Measurements from ENCODE around the gene DPYD. TPM values are rescaled to one million over a fixed set of nuclear protein-coding genes. Genes with fewer than 3 reads are reported as not detected.

The DPYD gene
- polyA plus RNA-seq, 3 donors = 4.2 to 23.5 (median 17.1) TPM

DNA sequence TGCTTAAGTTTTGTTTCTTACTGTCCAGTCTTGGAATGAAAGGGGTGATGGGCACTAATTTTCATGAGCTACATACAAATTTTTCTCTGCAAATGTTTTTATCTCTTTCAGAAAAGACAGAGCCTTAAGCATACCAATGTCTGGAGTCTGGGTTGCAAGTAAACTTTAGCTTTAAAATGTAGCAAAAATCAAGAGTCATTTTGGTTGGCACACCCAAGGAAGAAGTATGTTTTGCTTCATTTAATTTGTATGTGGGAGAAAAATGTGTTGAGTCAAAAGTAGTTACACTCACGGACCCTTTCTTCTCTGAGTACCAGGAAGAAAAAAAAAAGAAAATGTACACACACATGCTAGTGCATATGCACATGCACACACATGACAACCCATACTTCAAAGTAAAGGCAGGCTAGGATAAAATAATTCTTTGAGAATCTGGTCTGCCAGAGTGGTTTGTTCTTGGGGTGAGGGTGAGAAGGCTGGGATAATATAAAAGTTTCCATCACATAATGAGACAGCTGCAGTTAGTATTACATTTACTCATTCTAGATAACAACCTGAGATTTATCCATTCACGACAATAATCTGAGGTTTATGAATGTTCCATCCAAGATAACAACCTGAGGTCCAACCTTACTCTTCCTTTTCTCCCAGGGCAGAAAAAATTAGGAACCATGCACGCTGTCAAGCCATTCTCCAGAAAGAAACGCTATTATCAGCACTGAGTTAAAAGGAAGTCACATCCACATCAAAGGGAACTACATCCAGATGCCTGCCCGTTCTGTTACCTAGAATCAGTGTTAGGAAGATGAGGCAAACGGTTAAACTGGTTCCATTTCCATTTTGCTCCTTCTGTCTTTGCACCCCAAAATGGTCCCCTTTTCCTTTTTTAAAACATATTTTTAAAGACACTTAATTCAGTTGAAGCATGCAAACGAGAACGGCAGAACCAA lies 9.3 kb downstream of the DPYD start:
- no peak overlapping the region for H3K27ac ChIP-seq (ENCODE audit: low read depth, low read length)
- WGBS, 3 donors = 67 to 71% (median 69%) methylated on average over 8 of the region's 8 CpGs

DNA sequence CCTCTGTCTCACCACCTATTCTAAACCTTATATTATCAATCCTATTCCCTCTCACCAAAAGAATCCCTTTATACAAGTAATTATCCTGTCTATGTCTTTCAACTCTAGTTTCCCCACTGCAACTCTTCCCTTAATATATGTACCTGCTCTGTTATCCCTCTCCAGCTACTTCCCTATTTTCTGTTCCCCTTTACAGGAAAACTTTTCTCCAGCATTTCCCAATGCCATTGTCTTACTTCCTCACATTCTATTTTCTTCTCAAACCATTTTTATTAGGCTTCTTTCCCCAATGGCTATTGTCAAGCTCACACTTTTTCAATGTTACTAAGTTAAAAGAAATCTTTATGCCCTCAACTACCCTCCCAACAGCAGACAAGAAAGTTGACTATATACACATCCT lies 11.6 kb downstream of the DPYD start:
- no peak overlapping the region for H3K27ac ChIP-seq (ENCODE audit: low read depth, low read length)

- 74 to 90% (median 83%) methylated on average over 3 of the region's 3 CpGs for WGBS, 3 donors
- H3K27ac ChIP-seq (ENCODE audit: low read depth, low read length) = no peak overlapping the region
Measured at GRCh38 chr1:97907886-97908285, 12.9 kb downstream of the DPYD start.

- WGBS, 3 donors = 55 to 72% (median 57%) methylated on average over 7 of the region's 7 CpGs
- H3K27ac ChIP-seq (ENCODE audit: low read depth, low read length) = no peak overlapping the region
Measured at GRCh38 chr1:97906567-97907241, 14.1 kb downstream of the DPYD start.

DNA sequence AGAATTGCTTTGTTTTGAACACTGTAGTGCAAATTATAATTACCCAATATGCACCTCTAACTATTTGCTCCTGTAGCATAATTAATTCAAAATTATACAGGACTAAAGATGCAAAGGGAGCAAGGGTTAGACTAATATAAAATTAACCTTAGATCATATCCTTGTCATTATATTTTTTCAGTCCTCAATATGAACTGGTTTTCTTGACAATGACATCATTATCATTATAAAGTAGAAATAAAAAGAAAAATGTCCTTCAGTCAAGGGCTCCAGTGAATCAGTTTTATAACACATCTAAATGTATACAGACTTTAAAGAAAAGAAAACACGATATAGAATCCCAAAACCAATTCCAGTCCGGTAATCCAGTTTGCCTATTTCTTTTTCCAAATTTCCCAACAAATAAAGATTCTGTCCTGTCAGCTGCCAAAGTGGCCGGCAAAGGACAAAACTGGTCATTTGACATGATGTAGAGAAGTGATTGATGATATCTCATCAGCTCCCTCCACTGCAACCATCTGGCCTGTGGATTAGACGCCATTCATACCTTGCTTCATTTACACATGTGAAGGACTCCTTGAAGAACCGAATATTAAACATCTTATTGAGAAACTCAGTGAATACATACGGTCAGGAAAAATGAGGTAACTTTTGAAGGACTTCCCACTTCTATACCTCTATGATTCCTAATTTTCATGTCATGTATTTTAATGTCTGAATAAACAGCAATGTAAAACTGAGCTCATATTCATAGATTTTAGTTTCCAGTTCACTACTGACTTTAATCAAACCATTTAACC lies 15.5 kb downstream of the DPYD start:
- WGBS, 3 donors = 75 to 81% (median 76%) methylated on average over 6 of the region's 6 CpGs
- no peak overlapping the region for H3K27ac ChIP-seq (ENCODE audit: low read depth, low read length)

GRCh38 chr1:97904534-97904933 lies 16.3 kb downstream of the DPYD start:
- no peak overlapping the region for H3K27ac ChIP-seq (ENCODE audit: low read depth, low read length)

DNA sequence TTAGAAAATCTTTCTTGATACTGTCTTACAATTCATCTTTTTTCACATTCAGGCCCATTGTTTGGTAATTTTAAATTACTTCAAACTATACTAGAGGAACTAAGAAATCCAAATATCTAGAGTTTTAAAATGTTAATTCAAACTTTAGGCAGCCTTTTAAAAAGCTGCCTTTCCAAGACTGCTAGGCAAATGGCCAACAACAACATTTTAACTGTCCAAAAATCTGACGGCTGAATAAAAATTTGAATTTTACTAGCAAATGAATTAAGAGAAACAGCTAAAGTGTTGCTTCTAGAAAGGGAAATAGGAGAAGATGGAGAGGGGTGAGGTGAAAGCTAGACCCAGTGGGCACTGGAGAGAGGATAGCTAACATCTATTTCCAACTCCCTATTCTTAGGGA lies 17.2 kb downstream of the DPYD start:
- no peak overlapping the region for H3K27ac ChIP-seq (ENCODE audit: low read depth, low read length)
- 24 to 35% (median 26%) methylated on average over 1 of the region's 1 CpG for WGBS, 3 donors

GRCh38 chr1:97902067-97902466 lies 18.8 kb downstream of the DPYD start:
- WGBS, 3 donors = 92 to 96% (median 94%) methylated on average over 2 of the region's 2 CpGs
- H3K27ac ChIP-seq (ENCODE audit: low read depth, low read length) = no peak overlapping the region

GRCh38 chr1:97901017-97901658 lies 19.7 kb downstream of the DPYD start:
- no peak overlapping the region for H3K27ac ChIP-seq (ENCODE audit: low read depth, low read length)
- WGBS, 3 donors = 36 to 71% (median 40%) methylated on average over 2 of the region's 2 CpGs

- WGBS, 3 donors = 65 to 84% (median 81%) methylated on average over 3 of the region's 3 CpGs
- no peak overlapping the region for H3K27ac ChIP-seq (ENCODE audit: low read depth, low read length)
Measured at GRCh38 chr1:97898948-97899347, 21.9 kb downstream of the DPYD start.

GRCh38 chr1:97895278-97895677 lies 25.6 kb downstream of the DPYD start:
- 66 to 96% (median 83%) methylated on average over 1 of the region's 1 CpG for WGBS, 3 donors
- H3K27ac ChIP-seq (ENCODE audit: low read depth, low read length) = no peak overlapping the region

DNA sequence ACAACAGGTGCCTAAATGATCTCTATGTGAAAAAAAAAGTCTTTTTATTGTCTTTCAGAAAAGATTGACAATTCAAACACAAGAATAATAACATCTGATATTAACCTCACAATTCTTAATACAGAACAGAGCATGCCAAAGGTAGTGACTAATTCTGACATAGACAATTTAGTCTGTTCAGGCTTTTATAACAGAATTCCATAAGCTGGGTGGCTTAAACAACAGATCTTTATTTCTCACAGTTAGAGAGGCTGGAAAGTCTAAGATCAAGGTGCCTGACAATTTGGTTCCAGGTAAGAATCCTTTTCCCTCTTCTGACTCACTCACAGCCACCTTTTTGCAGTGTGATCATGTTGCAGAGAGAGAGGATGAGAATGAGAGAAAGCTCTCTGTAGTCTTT lies 27.0 kb downstream of the DPYD start:
- H3K27ac ChIP-seq (ENCODE audit: low read depth, low read length) = no peak overlapping the region

DNA sequence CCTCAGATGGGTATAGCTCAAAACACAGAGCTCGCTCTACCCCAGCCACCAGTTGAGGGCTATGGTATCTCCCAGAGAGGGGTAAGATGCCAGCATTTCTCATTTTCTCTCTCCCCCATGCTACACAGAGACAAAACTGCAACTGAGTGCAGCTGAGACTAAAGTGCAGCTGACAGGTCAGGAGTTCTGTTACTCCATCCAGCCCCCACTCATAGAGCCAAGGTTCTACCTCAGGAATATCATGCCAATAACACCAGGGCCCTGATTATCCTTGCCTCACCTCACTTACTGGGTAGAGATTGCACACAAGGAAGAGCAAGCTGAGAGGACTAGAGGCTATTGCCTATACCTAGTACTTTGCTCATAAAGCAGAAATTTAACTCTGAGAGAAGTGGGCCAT lies 34.6 kb downstream of the DPYD start:
- WGBS, 3 donors = 95 to 100% (median 100%) methylated on average over 1 of the region's 1 CpG
- no peak overlapping the region for H3K27ac ChIP-seq (ENCODE audit: low read depth, low read length)

DNA sequence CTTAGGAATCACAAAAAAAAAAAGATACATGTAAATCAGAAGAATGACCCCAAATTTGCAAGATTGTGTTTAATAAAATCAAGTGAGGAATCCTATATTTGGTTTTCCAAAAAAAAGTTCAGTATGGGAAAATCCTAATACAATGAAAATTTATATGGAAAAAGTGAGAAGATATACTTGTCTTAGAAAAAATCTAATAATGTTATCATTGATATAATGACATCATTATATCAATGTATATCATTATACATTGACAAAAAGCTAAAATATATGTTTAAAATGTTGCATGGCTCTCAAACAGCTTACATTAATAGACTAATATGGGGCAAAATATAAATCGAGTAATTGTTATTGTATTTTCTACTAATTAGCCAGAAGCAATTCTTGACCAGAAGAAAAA lies 37.0 kb downstream of the DPYD start:
- 75 to 95% (median 94%) methylated on average over 1 of the region's 1 CpG for WGBS, 3 donors

GRCh38 chr1:97877307-97877706 lies 43.5 kb downstream of the DPYD start:
- 88 to 97% (median 95%) methylated on average over 2 of the region's 2 CpGs for whole genome bisulfite sequencing, 3 donors
- no peak overlapping the region for H3K27ac ChIP-seq (ENCODE audit: low read depth, low read length)

More for the DNA sequence above, 37.0 kb downstream of the DPYD start:
- no peak overlapping the region for H3K27ac ChIP-seq (ENCODE audit: low read depth, low read length)

DNA sequence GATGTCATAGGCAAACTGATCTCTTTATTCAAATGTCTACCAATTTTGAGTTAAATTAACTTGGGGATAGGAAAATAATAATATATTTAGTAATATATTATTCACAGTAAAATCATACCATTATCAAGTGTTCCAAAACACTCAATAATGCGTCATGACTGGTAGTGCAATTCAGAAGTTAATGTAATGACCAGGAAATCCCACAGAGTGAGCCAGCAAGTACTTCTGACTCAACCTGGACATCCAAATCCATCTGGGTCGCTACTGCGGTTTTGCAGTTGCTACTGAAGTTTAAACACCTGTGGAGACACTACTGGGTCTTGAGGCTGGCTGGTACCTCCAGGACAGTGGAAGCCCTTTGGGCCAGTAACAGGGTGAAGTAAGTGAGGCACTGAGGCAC lies 44.8 kb downstream of the DPYD start:
- 90 to 95% (median 95%) methylated on average over 3 of the region's 3 CpGs for WGBS, 3 donors

DNA sequence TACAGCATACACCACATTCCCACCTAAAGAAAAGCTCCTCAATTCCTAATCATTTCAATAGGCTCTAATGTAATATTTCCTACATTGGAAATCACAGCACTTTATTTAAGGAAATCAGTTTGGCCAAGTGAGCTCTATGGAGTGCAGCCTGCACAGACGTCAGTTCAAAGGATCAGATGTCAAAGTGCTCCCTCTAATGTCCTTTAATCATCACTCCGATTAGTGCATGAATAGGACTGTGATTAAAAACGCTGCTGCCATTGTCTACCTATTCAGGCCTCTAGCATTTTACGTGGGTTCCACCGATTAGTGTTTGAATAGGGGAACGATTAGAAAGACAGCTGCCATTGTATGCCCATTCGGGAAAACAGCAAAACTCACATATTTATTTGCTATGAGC lies 50.2 kb downstream of the DPYD start:
- WGBS, 3 donors = 70 to 89% (median 79%) methylated on average over 7 of the region's 7 CpGs
- no peak overlapping the region for H3K27ac ChIP-seq (ENCODE audit: low read depth, low read length)

More for the DNA sequence above, 44.8 kb downstream of the DPYD start:
- H3K27ac ChIP-seq (ENCODE audit: low read depth, low read length) = no peak overlapping the region

- 36 to 77% (median 42%) methylated on average over 2 of the region's 2 CpGs for WGBS, 3 donors
- no peak overlapping the region for H3K27ac ChIP-seq (ENCODE audit: low read depth, low read length)
Measured at GRCh38 chr1:97869441-97869840, 51.4 kb downstream of the DPYD start.

DNA sequence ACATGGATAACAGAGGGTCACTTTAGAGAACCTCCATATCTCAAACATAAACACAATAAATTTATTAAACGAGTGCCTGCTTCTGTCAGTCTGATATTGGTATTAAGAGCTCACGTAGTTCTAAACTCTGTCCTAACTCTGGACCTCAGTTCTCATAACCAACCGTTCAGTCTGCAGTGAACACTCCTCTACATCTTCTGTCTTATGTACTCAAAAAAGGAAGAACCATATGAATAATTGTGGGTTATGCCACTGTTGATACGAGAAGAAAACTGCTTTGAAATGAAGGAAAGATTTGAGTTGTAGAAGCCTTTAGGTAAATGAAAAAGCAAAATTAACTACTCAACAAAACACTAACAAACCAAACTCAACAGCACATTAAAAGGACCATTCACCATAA lies 53.7 kb downstream of the DPYD start:
- 93 to 96% (median 95%) methylated on average over 4 of the region's 4 CpGs for WGBS, 3 donors

More for the DNA sequence above, 53.7 kb downstream of the DPYD start:
- no peak overlapping the region for H3K27ac ChIP-seq (ENCODE audit: low read depth, low read length)

All from adipose tissue (tissue), 3 donors.